Spleen (tissue), 7 donors: Measurements from ENCODE around the gene ERCC2.

Experiments
- CTCF ChIP-seq, 11 experiments: fragments of 200-600 bp in 7 of 11; fragments of 450-650 bp in 4 of 11; sonication (generic) in 4 of 11; IDR thresholded peaks in 8 of 11; conservative IDR thresholded peaks in 3 of 11; 1 replicate in 7 of 11; 2 replicates in 4 of 11; pipeline versions ENCODE4 v1.4.0 to v1.8.0; 2016 to 2021; ENCODE audit warnings: antibody characterized with exemption in 11 of 11, inconsistent platforms in 4 of 11, mild to moderate bottlenecking in 1 of 11
- POLR2A ChIP-seq, 3 donors: fragments of 450-650 bp; IDR thresholded peaks; one replicate each; pipeline ENCODE4 v1.5.1; 2017; ENCODE audit warnings: antibody characterized with exemption in 3 of 3, mild to moderate bottlenecking in 1 of 3
- POLR2AphosphoS5 ChIP-seq, 3 donors: sonication (generic); formaldehyde crosslinking; IDR thresholded peaks; one replicate each; pipeline ENCODE4 v1.5.1; 2017; ENCODE audit warnings: antibody characterized with exemption in 3 of 3
- donor health status: DM: no; HTN: no; CAD: no; lungs with moderate emphysema.
- donor health status: DM: no; HTN: no; CAD: no.
- donor health status: DM: no; HTN: no; CAD: no.

- no peak for TF ChIP-seq POLR2A (IDR thresholded peaks at IDR 0.05)
- TF ChIP-seq CTCF (IDR thresholded peaks at IDR 0.05 in 8 of 11, conservative IDR thresholded peaks at IDR 0.05 in 3 of 11): no peak
- TF ChIP-seq POLR2AphosphoS5 (IDR thresholded peaks at IDR 0.05): no peak
Observed at GRCh38 chr19:45305421-45305820, 65.0 kb downstream of the ERCC2 start.
